Left colon (tissue), 2 donors: ENCODE measurements around the gene BMERB1. TPM values are rescaled to one million over a fixed set of nuclear protein-coding genes. Genes with fewer than 3 reads are reported as not detected.
"Not testable (repeated sequence)": the region's sequence is repeated elsewhere in the genome, so short reads cannot be mapped to it uniquely, and the experiment has no call there.

Experiments
- ATAC-seq: fragments of 200-7000 bp; cut with Tn5 transposase; one replicate; pipeline ENCODE4 v1.9.1; 2020; ENCODE audit warnings: mild to moderate bottlenecking, moderate library complexity
- DNase-seq, 2 donors: peaks; one replicate each; pipeline ENCODE4 v3.0.0-alpha.2; 2020
- intact Hi-C, 2 donors: fragments of 100-400 bp; cut with DNase I in 1 of 2; cut with micrococcal nuclease in 1 of 2; formaldehyde crosslinking; loops; one replicate each; pipeline versions ENCODE4 v1.11.2 to v1.14.0; 2022; cut with DNase I, micrococcal nuclease
- long read RNA-seq: library from polyadenylated mRNA; unstranded; transcript quantifications from one replicate; pipeline ENCODE4 v2.0.0, GENCODE V29; 2021
- total RNA-seq, 2 donors: library from RNA; stranded (reverse); fragmentation: NEBNext Ultra II Directional; extraction: Animal tissue kit (Norgen Biotek cat#: 25700); gene quantifications; one replicate each; pipeline ENCODE4 v1.2.1, GENCODE V29; 2021
- donor health status: DM: no; HTN: no; CAD: no.
- donor health status: DM: yes; HTN: yes; CAD: no.

BMERB1 gene
- total RNA-seq = 10 to 100 TPM in 1 of 2 donors, 1 to 10 TPM in 1; 5.3 to 10.3 TPM
- long read RNA-seq, transcript C16orf45-201 (6 exons, 2,404 nt) = major isoform, 6 of 11 reads
- long read RNA-seq, partial matches to known transcripts = 0 of 11 reads
- long read RNA-seq, other reads (novel, unspliced or antisense) = 5 of 11 reads

DNA sequence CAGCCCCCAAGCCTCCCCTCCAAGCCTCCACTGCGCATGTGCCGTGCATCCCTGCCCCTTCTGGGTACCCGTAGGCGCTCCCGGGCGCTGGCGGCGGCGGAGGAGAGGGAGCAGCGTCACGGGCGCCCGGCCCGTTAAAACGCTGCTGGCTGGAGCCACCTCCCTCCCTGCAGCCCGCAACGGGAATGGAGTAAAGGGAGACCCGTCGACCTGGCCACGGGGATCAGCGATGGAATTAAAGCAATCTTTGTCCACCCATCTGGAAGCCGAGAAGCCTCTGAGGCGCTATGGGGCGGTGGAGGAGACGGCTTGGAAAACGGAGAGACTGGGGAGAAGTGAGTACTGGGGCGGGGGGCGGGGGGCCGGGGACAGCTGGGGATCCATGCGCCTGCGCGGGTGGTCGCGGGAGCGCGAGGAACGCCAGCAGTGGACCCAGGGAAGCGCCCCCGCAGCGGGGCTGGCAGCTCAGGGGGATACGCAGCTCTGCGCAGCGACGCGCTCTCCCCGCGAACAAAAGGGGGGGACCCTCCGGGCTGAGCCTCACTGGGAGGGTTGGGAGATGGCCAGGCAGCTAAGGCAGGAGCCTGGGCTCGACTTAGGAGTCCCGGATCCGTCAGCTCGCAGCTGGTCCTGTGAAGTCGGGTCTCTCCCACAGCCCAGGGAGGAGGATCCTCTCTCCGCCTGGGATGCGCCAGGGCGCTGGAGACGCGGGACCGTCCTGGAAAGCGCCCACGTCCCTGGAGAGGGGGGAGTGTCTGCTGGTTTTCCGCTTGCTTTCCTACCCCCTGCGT is at the start of gene BMERB1:
Gene BMERB1 (plus strand): TSS at position 164 of the 791 bp plus-strand sequence. CDS start 66 bp downstream, at position 230.
- peak; percentile 44 to 46 for DNase-seq
- peak; percentile 42 for ATAC-seq
- intact Hi-C loops = no loop called here

DNA sequence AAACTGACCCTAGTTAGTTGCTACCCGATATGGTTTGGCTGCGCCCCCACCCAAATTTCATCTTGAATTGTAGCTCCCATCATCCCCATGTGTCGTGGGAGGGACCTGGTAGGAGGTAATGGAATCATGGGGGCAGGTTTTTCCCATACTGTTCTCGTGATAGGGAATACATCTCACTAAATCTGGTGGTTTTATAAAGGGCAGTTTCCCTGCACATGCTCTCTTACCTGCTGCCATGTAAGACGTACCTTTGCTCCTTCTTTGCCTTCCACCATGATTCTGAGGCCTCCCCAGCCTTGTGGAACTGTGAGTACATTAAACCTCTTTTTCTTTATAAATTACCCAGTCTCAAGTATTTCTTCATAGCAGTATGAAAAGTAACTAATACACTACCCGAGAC is 46.3 kb upstream of the BMERB1 start:
- ATAC-seq, DNase-seq, intact Hi-C loops: not testable (repeated sequence)

DNA sequence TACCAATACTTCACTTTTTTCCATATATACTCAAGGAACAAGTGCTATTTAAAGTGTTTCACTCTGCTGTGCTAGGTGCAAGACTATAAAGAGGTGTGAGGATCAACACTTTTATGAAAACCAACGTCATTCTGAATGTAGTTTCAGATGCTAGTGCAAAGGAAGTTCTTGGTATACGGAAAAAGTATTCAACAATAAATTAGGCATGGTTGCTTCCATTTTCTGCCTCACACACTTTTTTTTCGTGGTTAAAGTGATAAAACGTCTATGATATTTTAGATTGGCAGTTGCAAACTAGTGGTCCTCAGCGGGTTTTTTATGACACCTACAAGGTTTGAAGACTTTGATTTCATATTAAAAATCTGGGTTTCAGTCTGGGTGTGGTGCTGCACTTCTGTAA is 44.5 kb upstream of the BMERB1 start:
- ATAC-seq, DNase-seq, intact Hi-C loops: not testable (repeated sequence)

DNA sequence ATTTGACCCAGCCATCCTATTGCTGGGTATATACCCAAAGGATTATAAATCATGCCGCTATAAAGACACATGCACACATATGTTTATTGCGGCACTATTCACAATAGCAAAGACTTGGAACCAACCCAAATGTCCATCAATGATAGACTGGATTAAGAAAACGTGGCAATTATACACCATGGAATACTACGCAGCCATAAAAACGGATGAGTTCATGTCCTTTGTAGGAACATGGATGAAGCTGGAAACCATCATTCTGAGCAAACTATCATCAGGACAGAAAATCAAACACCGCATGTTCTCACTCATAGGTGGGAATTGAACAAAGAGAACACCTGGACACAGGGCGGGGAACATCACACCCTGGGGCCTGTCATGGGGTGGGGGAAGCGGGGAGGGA is 41.4 kb upstream of the BMERB1 start:
- intact Hi-C loops, ATAC-seq, DNase-seq: not testable (repeated sequence)

DNA sequence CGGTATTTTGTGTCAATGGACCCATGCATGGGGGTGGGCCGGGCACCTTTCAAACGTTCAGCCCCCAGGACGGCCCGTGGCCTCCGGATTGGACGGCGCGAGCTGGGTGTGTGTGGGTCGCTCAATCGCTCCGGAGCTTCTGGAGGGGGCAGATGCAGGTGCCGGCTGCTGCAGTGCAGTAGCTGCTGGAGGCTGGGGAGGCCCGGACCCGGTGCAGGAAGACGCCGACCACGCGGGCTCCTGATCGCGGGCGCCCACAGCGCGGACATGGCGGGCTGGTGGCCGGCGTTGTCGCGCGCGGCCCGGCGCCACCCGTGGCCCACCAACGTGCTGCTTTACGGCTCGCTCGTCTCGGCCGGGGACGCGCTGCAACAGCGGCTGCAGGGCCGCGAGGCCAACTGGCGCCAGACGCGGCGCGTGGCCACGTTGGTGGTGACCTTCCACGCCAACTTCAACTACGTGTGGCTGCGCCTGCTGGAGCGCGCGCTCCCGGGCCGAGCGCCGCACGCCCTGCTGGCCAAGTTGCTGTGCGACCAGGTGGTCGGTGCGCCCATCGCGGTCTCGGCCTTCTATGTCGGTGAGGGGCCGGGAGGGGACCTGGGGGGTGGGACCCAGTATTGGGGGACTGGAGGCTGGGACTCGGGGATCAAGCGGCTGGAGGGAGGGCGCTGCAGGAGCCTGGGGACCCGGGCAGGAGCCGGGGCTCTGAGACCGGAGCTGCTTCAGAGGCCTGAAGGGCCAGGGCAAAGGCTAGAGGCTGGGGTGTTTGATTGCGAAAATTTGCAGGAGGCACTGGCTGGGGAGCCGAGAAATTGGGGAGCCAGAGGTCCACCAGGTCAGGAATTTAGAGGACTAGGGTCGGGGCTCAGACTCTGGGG is 38.5 kb upstream of the BMERB1 start, which contains the start of gene MPV17L:
Gene MPV17L (plus strand): TSS at position 124 of the 878 bp plus-strand sequence. CDS start 144 bp downstream, at position 268.
- peak; percentile 39 to 57 for DNase-seq
- peak; percentile 75 for ATAC-seq
- intact Hi-C loops = not testable (repeated sequence)

DNA sequence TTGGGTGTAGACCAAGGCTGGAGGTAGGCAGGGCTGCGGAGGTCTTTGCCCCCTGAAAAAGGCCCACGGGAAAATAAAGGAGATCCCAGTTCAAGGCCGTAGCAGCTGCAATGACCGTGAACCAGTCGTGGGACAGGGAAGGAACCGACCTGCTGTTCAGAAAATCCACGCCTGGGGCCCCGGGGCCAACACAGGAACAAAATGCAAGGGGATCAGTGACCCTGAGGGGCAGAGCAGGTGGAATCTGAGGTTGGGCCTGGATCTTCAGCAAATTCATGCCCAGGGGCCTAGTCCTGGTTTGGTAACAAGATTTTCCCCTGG is 37.9 kb upstream of the BMERB1 start:
- intact Hi-C loops, DNase-seq: not testable (repeated sequence)
- peak; percentile 10 for ATAC-seq

DNA sequence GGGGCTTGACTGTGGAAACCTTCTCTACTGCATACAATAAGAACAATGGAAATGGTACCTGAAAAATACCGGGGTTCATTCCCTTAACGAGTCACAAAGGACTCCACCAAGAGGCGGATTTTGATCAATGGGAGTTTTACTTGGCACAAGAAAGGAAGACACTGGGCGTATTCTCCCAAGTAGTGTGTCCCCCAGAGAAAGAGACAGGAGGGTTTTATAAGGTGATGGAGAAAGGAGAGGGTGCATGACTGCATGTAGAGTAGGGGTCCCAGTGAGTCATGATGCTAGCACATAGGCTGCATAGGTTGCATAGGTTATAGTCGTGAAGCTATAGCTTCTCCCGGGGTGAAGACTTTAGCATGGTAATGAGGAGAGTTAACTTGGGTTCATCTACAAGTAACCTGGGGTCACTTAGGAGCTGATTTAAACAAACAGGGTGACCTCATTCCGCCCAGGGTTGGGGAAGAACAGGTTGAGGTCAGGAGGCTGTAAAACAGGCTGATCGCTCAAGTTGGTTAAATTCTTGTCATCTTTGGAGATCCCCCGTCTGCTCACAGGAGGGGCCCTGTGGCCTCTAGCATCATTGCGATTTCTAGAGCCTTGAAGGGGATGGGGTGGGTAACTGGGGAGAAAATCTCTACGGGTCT is 37.3 kb upstream of the BMERB1 start:
- DNase-seq = no peak
- no peak for ATAC-seq
- intact Hi-C loops = no loop called here

DNA sequence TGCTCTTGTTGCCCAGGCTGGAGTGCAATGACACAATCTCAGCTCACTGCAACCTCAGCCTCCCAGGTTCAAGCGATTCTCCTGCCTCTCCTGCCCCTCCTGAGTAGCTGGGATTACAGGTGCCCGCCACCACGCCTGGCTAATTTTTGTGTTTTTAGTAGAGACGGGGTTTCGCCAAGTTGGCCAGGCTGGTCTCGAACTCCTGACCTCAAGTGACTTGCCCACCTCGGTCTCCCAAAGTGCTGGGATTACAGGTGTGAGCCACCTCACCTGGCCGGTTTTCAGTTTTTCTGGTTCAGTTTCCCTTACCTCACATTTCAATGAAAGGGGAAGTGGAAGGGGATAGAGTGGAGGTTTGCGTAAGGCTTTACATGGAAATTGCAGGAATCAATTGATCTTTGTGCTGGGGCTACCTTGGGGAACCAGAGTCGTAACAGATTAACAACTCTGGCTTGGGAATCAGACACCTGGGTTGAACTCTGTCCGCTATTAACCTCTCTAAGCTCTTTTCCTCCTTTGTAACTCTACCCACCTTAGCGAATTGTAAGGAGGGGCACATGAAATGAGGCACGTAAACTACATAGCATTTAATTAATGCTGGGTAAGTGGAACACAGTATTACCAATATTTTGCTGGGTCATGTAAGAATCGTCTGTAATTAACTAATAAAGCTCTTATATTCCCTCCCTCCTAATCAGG is 35.6 kb upstream of the BMERB1 start:
- DNase-seq (no peak), ATAC-seq (peak; percentile 74)
- intact Hi-C loops = no loop called here

DNA sequence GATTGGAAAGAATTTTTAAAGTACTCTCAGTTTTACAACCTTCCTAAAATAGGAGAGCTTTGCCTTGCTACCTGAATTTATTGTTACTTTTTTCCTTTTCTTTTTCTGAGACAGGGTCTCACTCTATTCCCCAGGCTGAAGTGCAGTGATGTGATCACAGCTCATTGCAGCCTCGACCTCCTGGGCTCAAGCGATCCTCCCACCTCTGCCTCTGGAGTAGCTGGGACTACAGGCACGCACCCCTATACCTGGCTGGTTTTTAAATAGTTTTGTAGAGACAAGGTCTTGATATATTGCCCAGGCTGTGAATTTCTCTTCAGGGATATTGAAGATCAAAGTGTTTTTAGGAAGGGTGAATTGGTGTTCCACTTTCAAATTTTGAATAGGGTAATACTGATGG is 35.1 kb upstream of the BMERB1 start:
- no peak for DNase-seq
- intact Hi-C loops = no loop called here
- ATAC-seq = no peak

DNA sequence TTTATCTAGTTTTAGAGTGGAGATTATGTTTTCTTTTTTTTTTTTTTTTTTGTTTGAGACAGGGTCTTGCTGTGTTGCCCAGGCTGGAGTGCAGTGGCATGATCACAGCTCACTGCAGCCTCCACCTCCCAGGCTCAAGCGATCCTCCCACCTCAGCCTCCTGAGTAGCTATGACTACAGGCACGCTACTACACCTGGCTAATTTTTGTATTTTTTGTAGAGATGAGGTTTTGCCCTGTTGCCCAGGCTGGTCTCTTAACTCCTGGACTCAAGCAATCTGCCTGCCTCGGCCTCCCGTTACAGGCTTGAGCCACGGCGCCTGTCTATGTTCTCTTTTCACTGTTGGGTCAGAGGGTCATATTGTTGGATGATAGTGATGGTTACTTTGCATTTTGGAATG is 34.1 kb upstream of the BMERB1 start:
- ATAC-seq, intact Hi-C loops, DNase-seq: not testable (repeated sequence)

DNA sequence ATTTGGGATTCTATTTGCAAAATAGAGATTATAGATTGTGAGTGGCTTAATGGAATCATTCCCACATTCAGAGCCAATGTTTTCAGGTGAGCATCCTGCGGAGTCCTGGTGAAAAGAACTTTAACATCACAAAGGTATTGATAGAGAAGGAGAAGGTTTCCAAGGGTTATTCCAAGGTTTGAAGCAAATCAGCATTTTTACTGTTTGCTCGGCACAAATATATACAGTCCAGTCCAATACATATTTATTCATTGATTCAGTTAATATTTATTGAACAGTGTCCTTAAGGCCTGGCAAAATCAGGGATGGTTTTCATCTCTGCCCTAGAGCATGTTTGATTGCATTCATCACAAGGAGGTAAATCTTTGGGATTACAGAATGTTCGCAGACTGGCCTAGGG is 32.4 kb upstream of the BMERB1 start:
- intact Hi-C loops = no loop called here
- ATAC-seq = no peak
- DNase-seq = no peak

DNA sequence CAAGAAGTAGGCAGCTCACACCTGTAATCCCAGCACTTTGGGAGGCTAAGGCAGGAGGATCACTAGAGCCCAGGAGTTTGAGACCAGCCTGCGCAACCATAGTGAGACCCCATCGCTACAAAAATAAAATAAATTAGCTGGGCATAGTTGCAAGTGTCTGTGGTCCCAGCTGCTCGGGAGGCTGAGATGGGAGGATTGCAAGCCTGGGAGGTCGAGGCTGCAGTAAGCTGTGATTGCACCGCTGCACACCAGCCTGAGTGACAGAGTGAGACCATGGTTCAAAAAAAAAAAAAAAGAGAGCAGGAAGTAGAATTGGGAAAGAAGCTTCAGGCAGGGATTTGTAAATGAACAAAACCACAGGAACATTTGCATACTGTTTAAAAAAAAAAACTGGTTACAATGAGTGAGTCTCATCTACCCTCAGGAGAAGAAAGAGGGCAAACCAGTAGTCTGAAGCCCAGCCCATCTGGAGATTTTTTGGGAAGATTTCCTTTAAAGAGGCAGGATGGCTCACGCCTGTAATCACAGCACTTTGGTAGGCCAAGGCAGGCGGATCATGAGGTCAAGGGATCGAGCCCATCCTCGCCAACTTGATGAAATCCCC is 30.9 kb upstream of the BMERB1 start:
- ATAC-seq (no peak), DNase-seq (no peak)
- intact Hi-C loops = no loop called here

DNA sequence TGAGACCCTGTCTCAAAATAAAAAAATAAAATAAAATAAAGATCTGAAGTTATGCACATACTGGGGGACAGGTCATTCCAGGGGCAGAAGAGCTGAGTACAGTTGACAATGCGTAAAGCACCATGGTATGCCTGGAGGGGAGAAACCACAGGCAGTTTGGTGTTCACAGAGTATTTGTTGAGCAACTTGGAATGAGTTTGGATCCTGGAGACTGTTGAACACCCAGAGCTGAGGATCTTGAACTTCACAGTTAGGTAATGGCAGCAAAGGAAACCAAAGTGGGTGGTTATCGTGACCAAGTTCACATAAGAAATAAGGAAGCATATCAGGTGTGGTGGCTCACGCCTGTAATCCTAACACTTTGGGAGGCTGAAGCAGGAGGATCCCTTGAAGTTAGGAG is 30.3 kb upstream of the BMERB1 start:
- ATAC-seq, DNase-seq, intact Hi-C loops: not testable (repeated sequence)

DNA sequence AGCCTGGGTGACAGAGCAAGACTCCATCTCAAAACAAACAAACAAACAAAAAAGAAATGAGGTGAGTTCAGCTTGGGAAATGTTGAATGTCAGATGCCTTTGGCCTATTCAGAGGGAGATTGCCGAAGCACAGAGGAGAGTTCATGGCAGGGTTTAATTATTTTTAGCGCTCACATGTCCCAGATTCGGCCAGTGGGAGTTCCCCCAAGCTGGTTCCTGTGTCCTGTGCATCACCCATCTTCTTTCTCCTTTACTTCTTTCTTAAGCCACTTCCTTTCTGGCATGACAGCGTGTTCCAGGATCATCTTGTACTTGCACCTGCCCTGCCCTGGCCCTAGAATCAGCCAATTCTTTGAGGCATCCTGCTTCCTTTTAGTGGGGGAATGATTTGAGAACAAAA is 29.6 kb upstream of the BMERB1 start:
- ATAC-seq = no peak
- no peak for DNase-seq
- intact Hi-C loops = no loop called here

DNA sequence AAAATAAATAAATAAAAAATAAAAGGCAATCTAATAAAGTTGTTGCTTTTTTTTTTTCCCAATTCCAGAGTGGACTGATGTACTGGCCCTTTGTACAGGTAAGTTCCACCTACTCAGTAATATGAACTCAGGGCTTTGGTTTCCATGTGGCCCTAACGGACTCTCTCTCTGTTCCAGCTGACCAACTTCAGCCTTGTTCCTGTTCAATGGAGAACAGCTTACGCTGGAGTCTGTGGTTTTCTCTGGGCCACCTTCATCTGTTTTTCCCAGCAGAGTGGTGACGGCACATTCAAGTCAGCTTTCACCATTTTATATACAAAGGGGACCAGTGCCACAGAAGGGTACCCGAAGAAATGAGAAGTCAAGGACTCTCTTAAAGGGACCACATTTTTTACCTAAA is 26.6 kb upstream of the BMERB1 start:
- intact Hi-C loops, DNase-seq, ATAC-seq: not testable (repeated sequence)

DNA sequence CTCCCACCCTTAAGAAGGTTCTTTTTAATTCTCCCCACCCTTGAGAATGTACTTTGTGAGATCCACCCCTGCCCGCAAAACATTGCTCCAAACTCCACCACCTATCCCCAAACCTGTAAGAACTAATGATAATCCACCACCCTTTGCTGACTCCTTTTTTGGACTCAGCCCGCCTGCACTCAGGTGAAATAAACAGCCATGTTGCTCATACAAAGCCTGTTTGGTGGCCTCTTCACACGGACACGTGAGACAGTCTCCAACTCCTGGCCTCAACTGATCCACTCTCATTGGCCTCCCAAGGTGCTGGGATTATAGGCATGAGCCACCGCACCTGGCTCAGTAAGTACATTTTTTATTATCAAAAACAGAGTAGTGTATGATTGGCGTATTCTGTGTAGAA is 24.9 kb upstream of the BMERB1 start:
- ATAC-seq, intact Hi-C loops, DNase-seq: not testable (repeated sequence)

DNA sequence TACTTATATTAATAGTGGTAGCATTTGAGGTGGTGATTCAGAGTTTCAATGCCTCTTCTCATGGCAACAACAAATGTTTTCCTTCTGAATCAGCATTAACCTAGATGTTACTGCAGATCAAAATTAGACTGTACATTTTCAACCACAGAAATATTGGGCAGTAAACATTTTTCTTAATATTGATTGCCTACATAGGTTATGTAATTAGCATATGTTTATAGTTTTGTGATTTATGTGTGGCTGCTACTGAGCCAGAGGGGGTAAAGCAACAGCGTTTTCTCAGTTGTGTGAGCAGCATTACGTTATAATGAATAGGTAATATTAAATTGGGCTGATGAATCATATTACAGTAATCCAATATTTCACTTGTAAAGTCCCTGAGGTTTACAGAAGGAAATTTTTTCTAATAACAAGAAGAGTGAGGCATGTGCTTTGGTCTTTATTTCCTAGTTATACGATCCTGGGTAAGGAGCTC is 18.8 kb upstream of the BMERB1 start:
- DNase-seq (no peak), ATAC-seq (no peak)
- intact Hi-C loops = no loop called here

DNA sequence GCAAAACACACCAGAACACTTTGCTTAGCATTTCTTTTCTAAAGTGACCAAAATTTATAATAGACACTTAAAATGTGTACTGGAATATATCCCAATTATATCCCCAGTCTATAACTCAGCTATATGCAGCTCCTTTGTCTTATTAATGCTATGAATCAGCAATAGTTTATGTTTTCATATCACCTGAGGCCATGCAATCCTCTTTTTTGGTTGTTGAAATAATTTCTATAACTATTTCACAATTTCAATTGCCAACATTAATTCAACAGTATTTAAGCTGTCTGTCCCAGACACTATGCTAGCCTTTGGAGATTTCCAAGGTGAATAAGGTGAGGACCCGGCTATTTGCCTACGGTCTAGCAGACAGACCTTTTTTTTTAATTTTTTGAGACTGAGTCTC is 17.2 kb upstream of the BMERB1 start:
- intact Hi-C loops = no loop called here
- DNase-seq = no peak
- ATAC-seq = no peak
